Epidermal melanocyte (primary cell): ENCODE data around the gene SLC4A2.
"Not testable (repeated sequence)": the region's sequence is repeated elsewhere in the genome, so short reads cannot be mapped to it uniquely, and the experiment has no call there.

Experiments used
- DNase-seq: peaks from one replicate; pipeline ENCODE4 v3.0.0; 2011; ENCODE audit warnings: low spot score; ENCODE audit not compliant: insufficient read length

SLC4A2 gene

GRCh38 chr7:151025924-151026671 lies 33.3 kb upstream of the SLC4A2 start:
- DNase-seq = no peak

DNA sequence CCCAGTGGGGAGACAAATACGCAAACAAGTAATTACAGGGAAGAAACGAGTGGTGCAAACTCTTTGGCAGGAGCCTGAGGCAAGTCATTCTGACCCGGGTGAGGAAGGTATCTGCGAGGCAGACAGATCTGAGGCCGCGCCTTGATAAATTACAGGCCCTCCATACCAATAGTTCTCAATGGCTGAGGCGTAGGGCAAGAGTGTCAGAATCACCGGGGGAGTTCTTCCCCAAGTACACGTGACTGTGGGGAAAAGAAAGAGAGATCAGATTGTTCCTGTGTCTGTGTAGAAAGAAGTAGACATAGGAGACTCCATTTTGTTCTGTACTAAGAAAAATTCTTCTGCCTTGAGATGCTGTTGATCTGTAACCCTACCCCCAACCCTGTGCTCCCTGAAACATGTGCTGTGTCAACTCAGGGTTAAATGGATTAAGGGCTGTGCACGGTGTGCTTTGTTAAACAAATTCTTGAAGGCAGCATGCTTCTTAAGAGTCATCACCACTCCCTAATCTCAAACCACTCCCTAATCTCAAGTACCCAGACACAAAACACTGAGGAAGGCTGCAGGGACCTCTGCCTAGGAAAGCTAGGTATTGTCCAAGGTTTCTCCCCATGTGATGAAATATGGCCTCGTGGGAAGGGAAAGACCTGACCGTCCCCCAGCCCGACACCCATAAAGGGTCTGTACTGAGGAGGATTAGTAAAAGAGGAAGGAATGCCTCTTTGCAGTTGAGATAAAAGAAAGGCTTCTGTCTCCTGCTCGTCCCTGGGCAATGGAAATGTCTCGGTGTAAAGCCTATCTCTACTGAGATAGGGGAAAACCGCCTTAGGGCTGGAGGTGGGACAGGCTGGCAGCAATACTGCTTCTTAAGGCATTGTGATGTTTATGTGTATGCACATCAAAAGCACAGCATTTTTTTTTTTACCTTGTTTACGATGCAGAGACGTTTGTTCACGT lies 32.3 kb upstream of the SLC4A2 start:
- not testable (repeated sequence) for DNase-seq

- not testable (repeated sequence) for DNase-seq
These were observed 31.7 kb upstream of the SLC4A2 start for GRCh38 chr7:151027728-151028130.

DNA sequence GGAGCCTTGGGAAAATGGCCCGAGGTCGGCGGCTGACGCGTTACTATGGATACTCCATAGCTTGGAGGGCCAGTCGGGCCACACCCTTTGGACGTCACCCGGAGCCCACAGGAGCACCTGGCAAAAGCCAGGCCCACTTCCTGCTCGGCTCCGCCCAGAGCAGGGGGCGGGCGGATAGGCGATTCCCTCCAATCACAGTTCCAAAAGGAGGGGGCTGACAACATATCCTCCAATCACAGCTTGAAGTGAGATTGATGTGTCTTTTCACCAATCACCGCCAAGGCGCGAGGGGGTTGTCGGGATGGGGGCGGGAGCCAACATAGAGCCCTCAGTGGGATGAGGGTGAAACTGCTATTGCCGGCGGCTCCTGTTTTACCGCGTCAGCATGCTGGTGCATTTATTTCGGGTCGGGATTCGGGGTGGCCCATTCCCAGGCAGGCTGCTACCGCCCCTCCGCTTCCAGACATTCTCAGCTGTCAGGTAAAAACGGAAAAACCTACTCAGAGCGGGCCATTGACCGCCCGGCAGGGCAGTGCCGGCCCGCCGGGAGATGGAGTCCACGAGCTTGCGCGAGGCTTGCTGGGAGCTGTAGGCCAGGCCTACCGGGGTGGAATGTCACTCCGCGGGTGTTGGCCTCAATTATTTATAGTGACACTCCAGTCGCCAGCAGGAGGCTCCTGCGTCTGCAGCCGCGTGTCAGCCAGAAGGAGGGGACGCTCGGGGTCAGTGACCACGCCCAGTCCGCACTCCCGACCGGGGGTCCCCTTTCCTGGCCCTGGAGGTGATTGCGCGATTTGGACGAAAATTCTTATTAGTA lies 31.1 kb upstream of the SLC4A2 start, which contains the start of gene ABCB8:
ABCB8 (plus strand) TSS at position 320 of the 817 bp plus-strand sequence; CDS start at position 386, 66 bp downstream.
- DNase-seq = peak; percentile 100

- DNase-seq = no peak
These were observed 30.4 kb upstream of the SLC4A2 start for GRCh38 chr7:151028948-151029501.

DNA sequence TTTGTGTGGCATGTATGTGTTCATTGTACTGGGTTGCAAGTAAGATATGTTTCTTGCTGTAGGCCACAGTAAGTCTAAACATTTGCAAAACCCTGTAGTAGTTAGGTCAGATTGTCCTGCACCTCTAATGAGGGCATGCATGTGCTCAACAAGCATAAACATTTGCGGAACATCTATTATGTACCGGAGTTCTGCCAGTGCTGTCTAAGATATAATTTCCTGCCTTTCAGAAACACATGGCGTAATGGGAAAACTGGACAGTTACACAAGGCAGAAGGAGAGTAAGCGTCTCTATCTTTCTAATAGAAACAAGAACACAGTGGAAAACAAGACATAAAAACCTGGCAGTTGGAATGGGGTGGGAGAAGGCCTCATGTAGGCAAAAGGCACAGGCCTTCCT lies 28.4 kb upstream of the SLC4A2 start:
- DNase-seq = no peak

DNA sequence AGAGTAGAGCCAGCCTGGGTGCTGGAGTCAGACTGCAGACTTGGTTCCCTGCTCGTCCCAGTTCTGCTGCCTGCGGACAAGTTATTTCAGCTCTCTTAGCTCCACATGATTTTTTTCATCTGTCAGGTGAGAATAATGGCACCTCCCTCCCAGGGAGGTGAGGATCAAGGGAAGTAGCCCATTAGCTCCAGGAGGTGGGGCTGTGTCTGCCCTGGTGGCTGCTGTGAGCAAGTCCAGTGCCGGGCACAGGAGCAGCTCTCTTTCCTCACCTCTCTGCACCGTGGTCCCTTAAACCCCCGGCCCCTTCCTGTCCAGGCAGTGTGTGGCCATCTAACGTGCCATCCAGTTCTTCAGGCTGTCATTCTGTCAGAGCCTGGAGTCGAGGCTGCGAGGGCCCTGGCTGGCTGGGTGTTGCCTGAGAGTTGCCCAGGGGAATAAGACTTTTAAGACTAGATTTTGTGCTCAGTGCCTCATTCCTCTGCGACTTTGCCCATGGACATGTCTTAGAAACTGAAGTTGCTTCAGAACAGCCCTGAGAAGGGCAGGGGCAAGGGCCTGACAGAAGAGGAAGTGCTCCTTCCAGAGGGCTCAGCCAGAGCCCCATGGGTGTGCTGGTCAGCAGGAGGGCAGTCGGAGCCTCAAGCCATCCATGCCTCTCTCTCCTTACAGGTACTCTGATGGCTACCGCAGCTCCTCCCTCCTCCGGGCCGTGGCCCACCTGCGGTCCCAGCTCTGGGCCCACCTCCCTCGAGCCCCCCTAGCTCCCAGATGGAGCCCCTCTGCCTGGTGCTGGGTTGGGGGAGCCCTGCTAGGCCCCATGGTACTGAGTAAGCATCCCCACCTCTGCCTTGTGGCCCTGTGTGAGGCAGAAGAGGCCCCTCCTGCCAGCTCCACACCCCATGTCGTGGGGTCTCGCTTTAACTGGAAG lies 26.2 kb upstream of the SLC4A2 start:
- DNase-seq = no peak

- no peak for DNase-seq
These were observed 25.5 kb upstream of the SLC4A2 start for GRCh38 chr7:151033864-151034249.

- DNase-seq = no peak
These were observed 24.9 kb upstream of the SLC4A2 start for GRCh38 chr7:151034312-151035025.

DNA sequence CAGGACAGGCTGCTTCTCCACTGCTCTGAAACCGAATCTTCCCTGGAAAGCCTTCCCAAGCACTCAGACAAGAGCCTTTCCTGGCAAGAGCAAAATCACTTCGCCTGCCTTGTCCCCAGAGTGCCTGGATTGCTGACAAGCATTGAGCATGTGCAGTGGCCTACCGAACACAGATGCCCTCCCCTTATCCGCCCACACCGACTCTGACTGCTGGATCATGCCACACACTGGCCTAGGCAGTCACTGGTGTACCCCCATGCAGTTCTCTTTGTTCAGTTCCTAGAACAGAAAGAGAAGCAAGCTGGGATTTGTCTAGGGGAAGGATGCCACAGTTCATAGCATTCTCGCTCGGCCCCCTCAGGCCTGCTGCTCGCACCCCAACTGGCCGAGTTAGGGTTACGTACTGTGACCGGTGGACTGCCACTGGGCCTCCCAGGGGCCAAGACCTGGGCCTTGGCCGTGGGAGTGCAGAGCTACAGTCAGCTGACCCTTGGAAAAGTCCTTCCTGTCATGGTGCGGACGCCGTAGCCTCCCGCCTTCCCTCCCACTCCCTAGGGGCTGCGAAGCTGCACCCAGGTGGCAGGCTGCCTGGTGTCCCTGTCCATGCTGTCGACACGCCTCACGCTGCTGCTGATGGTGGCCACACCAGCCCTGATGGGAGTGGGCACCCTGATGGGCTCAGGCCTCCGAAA lies 24.2 kb upstream of the SLC4A2 start:
- DNase-seq = no peak

DNA sequence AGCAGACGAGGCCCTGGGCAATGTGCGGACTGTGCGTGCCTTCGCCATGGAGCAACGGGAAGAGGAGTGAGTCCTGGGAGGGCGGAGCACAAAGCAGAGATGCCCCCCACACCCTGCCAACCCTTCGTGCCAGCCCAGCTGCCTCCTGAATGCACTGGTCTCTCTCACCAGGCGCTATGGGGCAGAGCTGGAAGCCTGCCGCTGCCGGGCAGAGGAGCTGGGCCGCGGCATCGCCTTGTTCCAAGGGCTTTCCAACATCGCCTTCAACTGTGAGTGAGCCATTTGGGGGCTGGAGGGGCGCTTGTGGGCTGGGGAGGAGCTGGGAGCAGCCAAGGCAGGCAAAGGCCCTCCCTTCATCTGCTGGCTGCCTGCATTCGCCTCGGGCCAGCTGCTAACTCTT lies 23.5 kb upstream of the SLC4A2 start:
- DNase-seq = no peak

- DNase-seq = no peak
These were observed 20.2 kb upstream of the SLC4A2 start for GRCh38 chr7:151038951-151039849.

DNA sequence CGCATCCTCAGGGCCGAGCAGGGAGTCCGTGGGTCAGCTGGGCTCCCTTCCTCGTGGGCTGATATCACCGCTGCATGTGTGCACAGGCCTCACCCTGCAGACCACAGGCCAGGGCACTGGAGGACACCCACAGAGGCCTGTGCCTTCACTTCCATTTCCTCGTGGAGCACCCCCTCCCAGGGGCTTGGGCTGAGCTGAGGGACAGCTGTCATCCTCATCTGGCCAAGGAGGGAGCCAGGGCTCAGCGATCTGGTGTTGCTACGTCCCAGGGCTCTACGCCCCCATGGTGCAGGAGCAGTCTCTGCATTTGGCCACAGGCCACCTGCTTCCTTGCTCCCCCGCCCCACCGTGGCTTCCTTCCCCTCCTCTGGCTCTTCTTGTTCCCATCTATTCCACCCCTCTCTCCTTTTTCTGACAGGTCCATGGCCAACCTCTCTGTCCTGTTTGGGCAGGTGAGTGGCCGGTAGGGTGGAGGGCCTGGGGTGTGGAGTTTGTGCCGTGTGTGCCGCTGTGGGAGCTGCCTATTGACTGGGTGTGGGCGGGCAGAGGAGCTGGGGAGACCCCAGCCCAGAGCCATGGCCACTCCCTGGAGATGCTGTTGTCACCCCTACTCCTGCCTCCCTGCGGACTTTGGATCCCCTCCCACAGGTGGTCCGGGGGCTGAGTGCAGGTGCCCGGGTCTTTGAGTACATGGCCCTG lies 19.4 kb upstream of the SLC4A2 start:
- no peak for DNase-seq

DNA sequence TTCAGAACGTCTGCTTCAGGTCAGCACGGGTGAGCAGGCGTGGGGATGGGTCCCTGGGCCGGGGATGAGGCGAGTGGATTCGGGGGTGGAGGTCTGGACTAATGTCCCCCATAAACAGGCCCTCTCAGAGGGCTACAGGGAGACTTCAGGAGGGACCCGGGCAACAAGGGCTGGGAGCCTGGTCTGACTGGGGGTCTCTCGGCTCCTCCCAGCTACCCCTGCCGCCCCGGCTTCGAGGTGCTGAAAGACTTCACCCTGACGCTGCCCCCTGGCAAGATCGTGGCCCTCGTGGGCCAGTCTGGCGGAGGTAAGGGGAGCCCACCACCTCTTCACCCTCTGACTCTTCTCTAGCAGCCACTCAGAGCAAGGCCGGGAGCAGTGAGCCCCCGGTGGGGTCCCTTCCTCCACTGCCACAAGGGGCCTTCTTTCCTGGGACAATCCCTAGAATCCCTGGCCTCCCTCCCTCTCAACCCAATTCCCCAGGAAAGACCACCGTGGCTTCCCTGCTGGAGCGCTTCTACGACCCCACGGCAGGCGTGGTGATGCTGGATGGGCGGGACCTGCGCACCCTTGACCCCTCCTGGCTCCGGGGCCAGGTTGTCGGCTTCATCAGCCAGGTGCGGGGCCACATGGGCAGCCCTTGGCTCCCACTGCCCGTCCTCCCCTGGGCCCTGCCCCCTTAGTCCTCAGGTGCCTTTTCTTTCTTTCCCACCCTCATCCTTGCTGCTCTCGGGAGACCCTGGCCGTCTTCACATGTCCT lies 18.6 kb upstream of the SLC4A2 start:
- no peak for DNase-seq

DNA sequence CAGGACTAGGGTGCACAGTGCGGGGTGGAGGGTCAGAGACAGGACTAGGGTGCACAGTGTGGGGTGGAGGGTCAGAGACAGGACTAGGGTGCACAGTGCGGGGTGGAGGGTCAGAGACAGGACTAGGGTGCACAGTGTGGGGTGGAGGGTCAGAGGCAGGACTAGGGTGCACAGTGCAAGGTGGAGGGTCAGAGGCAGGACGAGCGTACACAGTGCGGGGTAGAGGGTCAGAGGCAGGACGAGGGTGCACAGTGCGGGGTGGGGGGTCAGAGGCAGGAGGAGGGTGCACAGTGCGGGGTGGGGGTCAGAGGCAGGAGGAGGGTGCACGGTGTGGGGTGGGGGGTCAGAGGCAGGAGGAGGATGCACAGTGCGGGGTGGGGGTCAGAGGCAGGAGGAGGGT lies 15.9 kb upstream of the SLC4A2 start:
- not testable (repeated sequence) for DNase-seq

- DNase-seq = no peak
These were observed 15.4 kb upstream of the SLC4A2 start for GRCh38 chr7:151043959-151044358.
